GM12891 (cell line): Measurements from ENCODE around the gene NCKAP5.

ENCODE experiments used
- POLR2A ChIP-seq: IDR thresholded peaks from 2 replicates; pipeline ENCODE4 v1.6.1; 2011; ENCODE audit warnings: low read depth, low read length, control low read depth
- POLR2AphosphoS5 ChIP-seq: IDR thresholded peaks from 2 replicates; pipeline ENCODE4 v1.6.1; 2011; ENCODE audit warnings: low read depth, low read length, control low read depth

- TF ChIP-seq POLR2AphosphoS5 (no peak), POLR2A (no peak)
Measured at GRCh38 chr2:132923787-132924186, 644.5 kb downstream of the NCKAP5 start.
